GM12892 (cell line): Measurements from ENCODE around the gene KDM1B.
"Not testable (repeated sequence)": the region's sequence is repeated elsewhere in the genome, so short reads cannot be mapped to it uniquely, and the experiment has no call there.

Experiments used
- DNase-seq: peaks from one replicate; pipeline ENCODE4 v3.0.0; 2011; ENCODE audit not compliant: insufficient read length
- FAIRE-seq: peaks from 2 replicates; lab custom pipeline; 2011; peaks lifted over from hg19 to GRCh38; lab: Jason Lieb, UNC
- POLR2A ChIP-seq: IDR thresholded peaks from 2 replicates; pipeline ENCODE4 v1.6.1; 2011; ENCODE audit warnings: low read depth, low read length, control low read depth
- POLR2AphosphoS5 ChIP-seq: IDR thresholded peaks from 2 replicates; pipeline ENCODE4 v1.6.1; 2011; ENCODE audit warnings: low read depth, low read length, control low read depth
- TAF1 ChIP-seq: IDR thresholded peaks from 2 replicates; pipeline ENCODE4 v1.6.1; 2011; ENCODE audit warnings: low read depth, mild to moderate bottlenecking, control low read depth, low read length, borderline replicate concordance

KDM1B gene

GRCh38 chr6:18218233-18218632, 63.0 kb downstream of the KDM1B start:
- no peak for TF ChIP-seq TAF1
- TF ChIP-seq POLR2AphosphoS5, result no peak
- FAIRE-seq, result no peak
- DNase-seq, result no peak

DNA sequence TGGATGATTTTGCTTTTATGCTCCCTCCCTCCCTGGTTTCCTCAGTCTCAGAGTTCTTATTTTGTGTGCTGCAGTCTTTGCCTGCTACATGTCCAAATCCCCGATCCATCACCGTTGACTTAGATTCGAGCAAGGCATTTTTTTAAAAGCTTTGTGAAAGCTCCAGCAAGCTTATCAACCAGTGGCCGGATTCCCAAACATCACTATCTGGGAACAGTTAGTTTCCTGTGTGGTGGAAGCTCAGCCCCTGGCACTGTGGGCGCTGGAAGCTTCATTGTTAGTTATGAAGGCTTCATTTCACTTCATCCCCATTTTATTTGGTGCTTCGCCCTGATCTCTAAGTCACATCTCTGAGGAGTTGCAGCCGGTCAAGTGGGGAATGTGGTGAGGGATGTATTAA, 64.4 kb downstream of the KDM1B start:
- TF ChIP-seq POLR2A (no peak), POLR2AphosphoS5 (no peak), TAF1 (no peak)
- FAIRE-seq (no peak), DNase-seq (no peak)

GRCh38 chr6:18221288-18221615, 66.0 kb downstream of the KDM1B start:
- DNase-seq, result no peak
- TF ChIP-seq POLR2A (no peak; the same call in 1 of the 2 replicates), POLR2AphosphoS5 (no peak), TAF1 (no peak)
- peak; percentile 36 for FAIRE-seq

DNA sequence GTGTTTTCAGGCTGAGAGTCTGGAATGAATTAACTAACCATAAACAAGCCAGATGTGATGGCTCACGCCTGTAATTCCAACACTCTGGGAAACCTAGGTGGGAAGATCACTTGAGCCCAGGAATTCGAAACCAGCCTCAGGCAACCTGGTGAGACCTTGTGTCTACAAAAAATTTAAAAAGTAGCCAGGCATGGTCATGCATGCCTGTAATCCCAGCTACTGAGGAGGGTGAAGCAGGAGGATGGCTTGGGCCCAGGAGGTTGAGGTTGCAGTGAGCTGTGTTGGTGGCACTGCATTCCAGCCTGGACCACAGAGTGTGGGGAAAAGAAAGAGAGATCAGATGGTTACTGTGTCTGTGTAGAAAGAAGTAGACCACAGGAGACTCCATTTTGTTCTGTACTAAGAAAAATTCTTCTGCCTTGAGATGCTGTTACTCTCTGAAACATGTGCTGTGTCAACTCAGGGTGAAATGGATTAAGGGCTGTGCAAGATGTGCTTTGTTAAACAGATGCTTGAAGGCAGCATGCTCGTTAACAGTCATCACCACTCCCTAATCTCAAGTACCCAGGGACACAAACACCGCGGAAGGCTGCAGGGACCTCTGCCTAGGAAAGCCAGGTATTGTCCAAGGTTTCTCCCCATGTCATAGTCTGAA, 71.4 kb downstream of the KDM1B start:
- not testable (repeated sequence) for DNase-seq, FAIRE-seq

DNA sequence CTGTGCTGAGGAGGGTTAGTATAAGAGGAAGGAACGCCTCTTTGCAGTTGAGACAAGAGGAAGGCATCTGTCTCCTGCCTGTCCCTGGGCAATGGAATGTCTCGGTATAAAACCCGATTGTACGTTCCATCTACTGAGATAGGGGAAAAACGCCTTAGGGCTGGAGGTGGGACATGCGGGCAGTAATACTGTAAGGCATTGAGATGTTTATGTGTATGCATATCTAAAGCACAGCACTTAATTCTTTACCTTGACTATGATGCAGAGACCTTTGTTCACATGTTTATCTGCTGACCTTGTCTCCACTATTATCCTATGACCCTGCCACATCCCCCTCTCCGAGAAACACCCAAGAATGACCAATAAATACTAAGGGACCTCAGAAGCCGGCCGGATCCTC, 71.9 kb downstream of the KDM1B start:
- DNase-seq, FAIRE-seq: not testable (repeated sequence)

GRCh38 chr6:18228590-18228989, 73.4 kb downstream of the KDM1B start:
- not testable (repeated sequence) for FAIRE-seq, DNase-seq

- DNase-seq, FAIRE-seq: not testable (repeated sequence)
Observed at GRCh38 chr6:18231856-18232255, 76.6 kb downstream of the KDM1B start.

- not testable (repeated sequence) for FAIRE-seq
Observed at GRCh38 chr6:18233770-18234169, 78.5 kb downstream of the KDM1B start.

GRCh38 chr6:18234564-18234963, 79.3 kb downstream of the KDM1B start:
- FAIRE-seq (no peak), DNase-seq (no peak)
- TF ChIP-seq TAF1, result no peak
- no peak for TF ChIP-seq POLR2A

More at GRCh38 chr6:18233770-18234169, 78.5 kb downstream of the KDM1B start:
- not testable (repeated sequence) for DNase-seq

GRCh38 chr6:18235524-18235923, 80.3 kb downstream of the KDM1B start:
- no peak for TF ChIP-seq TAF1
- TF ChIP-seq POLR2A, result no peak
- no peak for TF ChIP-seq POLR2AphosphoS5
- DNase-seq (no peak), FAIRE-seq (no peak)

DNA sequence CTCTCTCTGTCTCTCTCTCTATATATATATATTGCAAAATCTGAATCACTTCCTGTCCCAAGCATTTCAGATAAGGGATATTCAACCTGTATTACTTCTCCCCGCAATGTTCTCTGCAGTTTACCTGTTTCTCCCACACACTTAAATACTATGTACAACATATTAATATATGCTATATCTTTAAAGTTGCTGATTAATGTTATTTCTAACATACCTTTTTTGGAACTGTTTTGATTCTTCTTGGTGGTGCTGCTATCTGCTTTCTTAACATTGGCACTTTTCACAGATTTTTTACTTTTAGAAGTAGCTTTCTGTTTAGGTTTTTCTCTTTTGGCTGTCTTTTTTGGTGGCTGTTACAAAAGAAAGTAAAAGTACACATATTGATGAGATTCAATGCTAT, 81.9 kb downstream of the KDM1B start:
- TF ChIP-seq POLR2AphosphoS5, result no peak
- no peak for TF ChIP-seq TAF1
- TF ChIP-seq POLR2A, result no peak
- DNase-seq (no peak), FAIRE-seq (no peak)

- DNase-seq (no peak), FAIRE-seq (no peak)
- TF ChIP-seq TAF1 (no peak), POLR2AphosphoS5 (no peak), POLR2A (no peak)
Observed at GRCh38 chr6:18240230-18240629, 85.0 kb downstream of the KDM1B start.

- no peak for TF ChIP-seq TAF1
- TF ChIP-seq POLR2A, result no peak
- TF ChIP-seq POLR2AphosphoS5, result no peak
- no peak for DNase-seq
- no peak for FAIRE-seq
Observed at GRCh38 chr6:18241208-18242038, 86.2 kb downstream of the KDM1B start.
